Muscle of back (tissue), 11 donors: Measurements from ENCODE around the gene DDX54. TPM values are rescaled to one million over a fixed set of nuclear protein-coding genes. Genes with fewer than 3 reads are reported as not detected.
"Not testable (repeated sequence)": the region's sequence is repeated elsewhere in the genome, so short reads cannot be mapped to it uniquely, and the experiment has no call there.

ENCODE experiments used
- DNase-seq, 3 donors: peaks; one replicate each; pipeline versions ENCODE4 v3.0.0 to v3.0.0-alpha.2; 2013
- polyA plus RNA-seq, 10 donors: library from polyadenylated mRNA; unstranded; fragments of 120-200 nt; gene quantifications; one replicate each; pipeline ENCODE4 v1.2.1, GENCODE V29; 2013; ENCODE audit not compliant: insufficient read length in 10 of 10

DDX54 gene
- polyA plus RNA-seq, 10 donors = 41.8 to 75.7 (median 51.7) TPM

- DNase-seq = no peak
Observed at GRCh38 chr12:113221997-113222729, 36.9 kb upstream of the DDX54 start.

- DNase-seq = peak; percentile 100
Observed at GRCh38 chr12:113221181-113221996, 36.1 kb upstream of the DDX54 start, which contains the start of gene TPCN1. Gene TPCN1 (plus strand): TSS chr12:113221464. CDS start chr12:113226853, 5,389 bp downstream.

GRCh38 chr12:113220593-113221180 lies 35.4 kb upstream of the DDX54 start:
- DNase-seq = no peak

DNA sequence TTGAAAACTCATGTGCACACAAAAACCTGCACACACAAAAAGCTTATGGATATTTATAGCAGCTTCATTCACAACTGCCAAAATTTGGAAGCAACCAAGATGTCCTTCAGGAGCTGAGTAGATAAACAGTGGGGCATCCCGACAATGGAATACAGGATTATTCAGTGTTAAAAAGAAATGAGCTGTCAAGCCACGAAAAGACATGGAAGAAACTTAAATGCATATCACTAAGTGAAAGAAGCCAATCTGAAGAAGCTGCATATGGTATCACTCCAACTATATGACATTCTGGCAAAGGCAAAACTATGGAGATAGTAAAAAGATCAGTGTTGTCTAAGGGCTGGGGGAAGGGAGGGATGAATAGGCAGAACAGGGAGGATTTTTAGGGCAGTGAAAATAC lies 30.7 kb upstream of the DDX54 start:
- no peak for DNase-seq

- peak; percentile 41 to 88 (median 64) for DNase-seq
Observed at GRCh38 chr12:113214895-113215400, 29.7 kb upstream of the DDX54 start.

DNA sequence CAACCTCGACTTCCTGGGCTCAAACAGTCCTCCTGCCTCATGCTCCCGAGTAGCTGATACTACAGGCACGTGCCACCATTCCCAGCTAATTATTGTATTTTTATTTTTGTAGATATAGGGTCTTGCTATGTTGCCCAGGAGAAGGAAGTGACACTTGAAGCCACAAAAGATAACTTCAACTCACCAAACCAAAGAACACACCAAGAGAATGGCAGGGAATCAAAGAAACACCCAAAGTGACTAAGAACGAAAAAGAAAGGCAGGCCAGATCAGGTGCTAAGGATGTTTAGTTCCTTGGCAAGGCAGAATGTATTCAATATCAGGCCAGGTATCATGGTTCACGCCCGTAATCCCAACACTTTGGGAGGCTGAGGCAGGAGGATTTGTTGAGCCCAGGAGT lies 25.9 kb upstream of the DDX54 start:
- DNase-seq = no peak

- DNase-seq = peak in 1 of 3 donors; percentile 59
Observed at GRCh38 chr12:113208041-113208934, 23.0 kb upstream of the DDX54 start.

- no peak for DNase-seq
Observed at GRCh38 chr12:113207613-113208040, 22.3 kb upstream of the DDX54 start.

DNA sequence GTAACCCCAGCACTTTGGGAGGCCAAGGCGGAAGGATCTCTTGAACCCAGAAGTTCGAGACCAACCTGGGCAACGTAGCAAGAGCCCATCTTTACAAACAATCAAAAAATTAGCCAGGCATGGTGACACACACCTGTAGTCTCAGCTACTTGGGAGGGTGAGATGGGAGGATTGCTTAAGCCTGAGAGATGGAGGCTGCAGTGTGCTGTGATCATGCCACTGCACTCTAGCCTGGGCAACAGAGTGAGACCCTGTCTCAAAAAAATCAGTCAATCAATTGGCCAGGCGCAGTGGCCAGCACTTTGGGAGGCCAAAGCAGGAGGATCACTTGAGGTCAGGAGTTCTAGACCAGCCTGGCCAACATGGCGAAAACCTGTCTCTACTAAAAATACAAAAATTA lies 21.5 kb upstream of the DDX54 start:
- DNase-seq = not testable (repeated sequence)

DNA sequence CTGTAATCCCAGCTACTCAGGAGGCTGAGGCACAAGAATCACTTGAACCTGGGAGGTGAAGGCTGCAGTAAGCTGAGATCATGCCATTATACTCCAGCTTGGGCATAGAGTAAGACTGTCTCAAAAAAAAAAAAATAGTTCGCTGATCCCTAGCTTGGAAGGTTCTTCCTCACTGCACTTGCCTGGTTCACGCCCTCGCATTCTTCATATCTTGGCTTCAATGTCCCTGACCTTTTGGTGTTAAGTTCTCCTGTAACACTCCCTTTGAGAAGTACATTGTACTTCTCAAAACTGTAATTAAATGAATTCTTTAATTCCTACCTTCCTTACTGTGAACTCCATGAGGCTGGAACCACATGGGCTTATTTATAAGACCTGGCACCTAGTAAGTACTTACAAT lies 19.5 kb upstream of the DDX54 start:
- DNase-seq = no peak

- no peak for DNase-seq
Observed at GRCh38 chr12:113203852-113204760, 18.8 kb upstream of the DDX54 start.

DNA sequence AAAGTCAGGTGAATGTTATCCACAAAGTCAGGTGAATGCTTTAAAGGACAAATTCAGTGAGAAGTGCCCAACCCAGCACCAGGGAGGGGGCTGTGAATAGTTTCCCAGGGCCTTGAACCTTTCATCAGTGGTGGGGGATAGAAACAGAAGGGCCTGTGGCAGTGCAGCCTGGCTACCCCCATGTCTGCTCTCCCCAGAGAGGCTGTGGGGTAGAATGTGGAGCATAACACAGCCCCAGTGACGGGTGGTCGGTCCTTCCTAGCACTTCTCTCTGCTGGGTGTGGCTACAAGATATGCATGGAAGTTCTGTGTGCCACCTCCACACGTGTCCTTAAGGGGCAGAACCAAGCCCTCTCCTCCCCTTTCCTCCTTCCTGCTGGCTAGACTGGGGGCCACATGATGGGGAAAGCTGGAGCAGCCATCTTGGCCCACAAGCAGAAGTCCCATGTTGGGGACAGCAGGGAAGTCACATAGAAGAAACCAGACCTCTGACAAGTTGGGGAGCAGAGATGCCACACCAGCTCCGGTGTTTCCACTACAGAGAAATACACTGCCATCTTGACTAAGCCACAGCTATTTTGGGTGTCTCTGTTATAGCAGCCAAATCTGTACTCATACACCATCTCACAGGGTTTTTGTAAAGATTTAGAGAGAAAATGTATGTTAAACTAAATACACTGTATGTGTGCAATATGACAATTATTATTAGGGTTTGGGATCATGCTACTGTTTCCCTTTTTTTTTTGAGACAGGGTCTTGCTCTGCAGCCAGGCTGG lies 17.2 kb upstream of the DDX54 start:
- DNase-seq = no peak

DNA sequence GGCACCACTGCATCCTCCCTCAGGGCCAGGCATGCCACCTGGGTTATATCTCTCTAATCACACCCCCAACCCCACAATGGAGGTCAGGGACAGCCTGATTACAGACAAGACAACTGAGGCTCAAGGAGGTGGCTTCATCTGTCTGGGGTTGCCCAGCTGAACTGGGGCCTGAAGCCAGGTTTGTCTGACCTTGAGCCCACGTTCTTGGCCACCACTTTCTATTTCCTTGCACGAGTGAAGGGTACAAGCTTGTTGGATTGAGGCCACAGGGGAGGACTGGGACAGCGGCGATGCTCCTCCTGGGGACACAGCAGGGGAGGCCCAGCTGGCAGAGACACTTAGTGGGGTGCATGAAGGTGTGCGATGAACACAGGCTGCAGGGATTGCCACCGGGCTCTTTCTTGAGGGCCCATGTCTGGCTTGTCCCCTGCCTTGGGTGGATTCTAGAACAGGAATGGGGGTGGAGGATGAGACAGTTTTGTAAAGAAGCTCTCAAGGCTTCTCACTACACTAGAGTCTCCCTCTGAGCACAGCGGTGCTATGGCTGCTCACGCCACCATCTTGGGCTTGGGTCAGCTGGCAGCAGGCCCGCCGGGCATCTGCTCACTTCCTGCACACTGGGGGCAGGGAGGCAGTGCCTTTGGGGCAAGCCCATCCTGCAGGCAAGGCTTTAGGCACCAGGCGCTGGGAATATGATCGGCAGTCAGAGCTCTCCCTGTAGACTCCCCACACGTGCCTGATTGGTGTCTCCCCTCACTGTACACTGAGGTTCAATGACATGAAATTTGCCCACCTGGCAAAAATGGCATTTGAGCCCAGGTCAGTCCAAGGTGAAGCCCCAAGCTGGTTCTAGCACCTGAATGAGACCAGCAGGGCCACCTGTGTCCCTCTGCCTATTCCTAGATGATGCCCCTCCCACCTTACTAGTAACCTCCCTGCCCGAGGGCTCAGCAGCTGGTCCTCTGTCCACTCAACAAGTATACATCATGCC lies 16.2 kb upstream of the DDX54 start:
- DNase-seq = no peak

- no peak for DNase-seq
Observed at GRCh38 chr12:113200021-113200797, 14.9 kb upstream of the DDX54 start.

- no peak for DNase-seq
Observed at GRCh38 chr12:113198296-113198695, 13.0 kb upstream of the DDX54 start.

DNA sequence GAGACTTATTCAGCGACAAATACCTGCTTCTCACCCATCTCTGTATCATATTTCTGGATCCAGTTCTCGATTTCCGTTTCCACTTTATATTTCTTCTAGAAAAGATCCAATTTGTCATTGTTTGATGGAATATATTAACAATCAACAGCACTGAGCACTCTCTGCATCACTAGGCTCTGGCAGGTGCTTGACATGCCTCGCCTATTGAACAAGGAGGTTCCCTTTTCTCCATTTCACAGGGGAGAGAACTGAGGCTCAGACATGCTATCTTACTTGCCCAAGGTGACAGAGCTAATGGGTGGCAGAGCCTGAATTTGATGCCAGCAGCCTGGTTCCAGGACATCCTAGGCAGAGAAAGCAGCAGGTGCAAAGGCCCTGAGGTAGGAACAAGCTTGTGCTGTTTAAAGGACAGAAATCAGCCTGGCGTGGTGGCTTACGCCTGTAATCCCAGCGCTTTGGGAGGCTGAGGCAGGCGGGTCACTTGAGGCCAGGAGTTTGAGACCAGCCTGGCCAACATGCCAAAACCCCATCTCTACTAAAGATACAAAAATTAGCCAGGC lies 12.3 kb upstream of the DDX54 start:
- no peak for DNase-seq

DNA sequence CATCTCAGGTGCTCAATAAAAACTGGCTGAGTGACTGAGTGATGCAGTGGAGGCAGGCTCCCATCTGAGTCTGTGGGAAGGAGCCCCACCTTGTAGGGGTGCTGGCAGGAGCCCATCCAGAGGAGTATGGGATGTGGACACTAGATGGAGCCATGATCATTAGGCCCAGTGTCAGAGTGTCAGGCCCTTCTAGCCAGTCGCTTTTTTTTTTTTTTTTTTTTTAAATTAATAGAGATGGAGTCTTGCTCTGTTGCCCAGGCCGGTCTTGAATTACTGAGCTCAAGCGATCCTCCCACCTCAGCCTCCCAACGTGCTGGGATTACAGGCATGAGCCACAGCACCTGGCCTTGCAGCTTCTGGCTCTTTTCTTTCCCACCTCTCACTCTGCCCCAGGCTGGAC lies 11.7 kb upstream of the DDX54 start:
- DNase-seq = peak in 2 of 3 donors; percentile 75 to 87
